Activated T-cell treated with anti-CD3 and anti-CD28 coated beads for 1 hour (primary cell): ENCODE measurements around the gene TSEN15.
"Not testable (repeated sequence)": the region's sequence is repeated elsewhere in the genome, so short reads cannot be mapped to it uniquely, and the experiment has no call there.

Experiments used
- DNase-seq: peaks from one replicate; pipeline ENCODE4 v3.0.0-alpha.2; 2020; ENCODE audit warnings: low read depth

Gene TSEN15

DNA sequence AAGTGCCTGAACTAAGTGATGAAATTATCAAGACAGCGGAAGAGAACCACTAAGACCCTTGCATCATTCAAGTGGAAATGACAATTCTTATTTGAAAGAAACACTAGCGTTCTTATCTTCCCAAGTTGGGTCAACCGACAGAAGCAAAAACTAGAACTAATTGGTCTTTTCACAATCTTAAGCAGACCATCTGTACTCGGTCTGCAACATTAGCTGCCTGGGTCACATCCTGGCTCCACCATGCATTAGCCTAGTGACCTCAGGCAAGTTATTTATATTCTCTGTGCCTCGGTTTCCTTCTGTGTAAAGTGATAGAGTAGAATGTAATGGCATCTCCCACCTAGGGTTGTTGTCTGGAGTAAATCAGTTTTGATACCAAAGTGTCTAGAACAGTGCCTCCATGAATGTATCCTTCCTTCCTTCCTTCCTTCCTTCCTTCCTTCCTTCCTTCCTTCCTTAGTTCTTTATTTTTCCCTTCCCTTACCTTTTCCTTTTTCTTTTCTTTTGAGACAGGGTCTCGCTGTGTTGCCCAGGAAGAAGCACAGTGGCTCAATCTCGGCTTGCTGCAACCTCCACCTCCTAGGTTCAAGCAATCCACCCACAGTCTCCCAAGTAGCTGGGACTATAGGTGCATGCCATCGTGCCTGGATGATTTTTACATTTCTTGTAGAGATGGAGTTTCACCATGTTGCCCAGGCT is 20.0 kb upstream of the TSEN15 start:
- no peak for DNase-seq

DNA sequence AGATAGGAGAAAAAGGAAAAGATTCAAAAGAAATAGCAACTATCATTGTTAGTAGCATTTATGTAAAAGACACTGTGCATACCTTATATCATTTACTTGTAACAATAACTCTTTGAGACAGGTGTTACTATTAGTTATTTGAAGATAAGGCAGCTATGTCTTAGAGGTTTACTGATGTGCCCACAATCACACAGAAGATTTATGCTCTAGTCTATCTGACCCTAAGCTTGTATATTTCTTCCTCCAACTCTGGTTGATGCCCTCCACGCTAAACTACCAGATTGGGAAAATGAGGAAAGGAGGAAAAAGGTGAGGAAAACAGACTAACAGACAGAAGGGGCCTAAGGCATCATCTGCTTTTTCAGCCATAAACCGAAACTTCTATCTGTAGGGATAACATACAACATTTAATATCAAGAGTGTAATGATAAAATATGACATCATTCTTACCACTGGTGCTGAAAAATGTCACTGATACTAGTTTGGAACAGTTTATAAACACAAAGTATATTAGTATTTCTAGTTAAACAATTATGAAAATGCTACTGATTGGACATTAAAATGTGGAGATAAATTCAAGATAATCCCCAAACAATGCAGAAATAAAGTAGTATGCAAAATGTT is 19.1 kb upstream of the TSEN15 start:
- DNase-seq, result no peak

DNA sequence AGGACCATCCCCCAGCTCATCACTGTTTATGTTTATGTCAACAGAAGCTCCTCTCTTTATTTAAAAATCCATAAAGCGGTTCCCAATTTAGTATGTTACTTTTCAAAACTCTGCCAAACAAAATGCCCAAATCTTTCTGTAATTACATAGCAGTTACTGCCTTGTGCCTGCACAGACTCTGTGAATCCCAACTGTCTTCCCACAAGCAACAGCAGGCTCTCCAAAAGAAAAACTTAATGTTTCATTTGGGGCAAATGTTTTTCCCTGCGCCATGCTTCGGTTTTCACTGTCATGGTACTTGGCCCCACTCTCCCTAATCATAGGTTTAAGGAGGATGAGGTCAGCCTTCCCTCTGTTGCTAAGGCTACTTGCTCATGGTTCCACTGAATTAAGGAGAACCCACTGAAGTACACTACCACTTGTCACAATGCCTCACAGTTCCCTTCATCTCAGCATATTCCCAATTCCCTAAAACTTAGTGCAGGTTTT is 18.6 kb upstream of the TSEN15 start:
- no peak for DNase-seq

DNA sequence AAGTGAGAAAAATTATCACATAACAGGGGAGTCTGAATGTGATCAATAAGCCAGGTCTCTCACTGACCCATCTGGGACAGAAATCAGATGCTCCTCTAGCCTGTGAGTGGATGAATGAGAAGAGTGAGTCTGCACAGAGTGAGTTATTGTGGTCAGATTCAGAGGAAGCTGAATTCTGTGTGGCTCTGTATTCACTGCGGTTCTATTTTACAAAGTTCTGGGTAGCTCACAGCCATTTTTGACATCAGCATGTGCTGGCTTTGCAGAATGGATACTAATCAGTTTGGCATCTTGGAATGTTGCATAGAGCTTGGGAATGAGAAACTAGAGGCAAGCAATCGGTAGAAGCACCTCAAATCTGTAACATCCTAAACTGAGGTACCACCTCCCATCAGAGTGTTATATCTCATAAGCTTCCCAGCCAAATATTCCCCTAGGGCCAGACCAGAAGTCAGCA is 17.8 kb upstream of the TSEN15 start:
- no peak for DNase-seq

DNA sequence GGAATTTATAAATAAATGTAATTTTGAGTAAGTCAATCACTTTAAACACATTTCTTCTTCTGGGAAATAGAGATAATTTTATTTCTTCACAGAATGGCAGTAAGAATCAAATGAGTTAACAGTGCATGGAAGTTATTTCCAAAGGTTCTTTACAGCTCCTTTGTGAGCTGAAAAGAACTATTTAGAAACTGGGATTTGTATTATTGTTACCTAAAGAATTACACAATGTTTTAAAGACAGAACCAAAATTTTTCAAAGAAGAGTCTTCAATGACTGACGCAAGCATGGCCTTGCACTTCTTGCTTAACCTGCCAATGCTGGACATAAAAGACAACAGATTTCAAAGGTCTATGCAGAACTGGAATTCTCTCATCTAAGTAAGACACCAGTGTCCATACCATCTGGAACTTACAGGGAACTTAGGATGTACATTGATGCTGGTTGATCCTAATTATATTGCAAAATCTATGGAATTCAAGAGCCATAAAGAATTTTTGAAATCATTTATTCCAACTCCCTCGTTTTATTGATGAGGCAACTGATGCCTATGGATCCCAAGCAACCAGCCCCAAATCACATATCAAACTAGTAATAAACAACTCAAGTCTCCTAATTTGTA is 16.7 kb upstream of the TSEN15 start:
- DNase-seq, result no peak

DNA sequence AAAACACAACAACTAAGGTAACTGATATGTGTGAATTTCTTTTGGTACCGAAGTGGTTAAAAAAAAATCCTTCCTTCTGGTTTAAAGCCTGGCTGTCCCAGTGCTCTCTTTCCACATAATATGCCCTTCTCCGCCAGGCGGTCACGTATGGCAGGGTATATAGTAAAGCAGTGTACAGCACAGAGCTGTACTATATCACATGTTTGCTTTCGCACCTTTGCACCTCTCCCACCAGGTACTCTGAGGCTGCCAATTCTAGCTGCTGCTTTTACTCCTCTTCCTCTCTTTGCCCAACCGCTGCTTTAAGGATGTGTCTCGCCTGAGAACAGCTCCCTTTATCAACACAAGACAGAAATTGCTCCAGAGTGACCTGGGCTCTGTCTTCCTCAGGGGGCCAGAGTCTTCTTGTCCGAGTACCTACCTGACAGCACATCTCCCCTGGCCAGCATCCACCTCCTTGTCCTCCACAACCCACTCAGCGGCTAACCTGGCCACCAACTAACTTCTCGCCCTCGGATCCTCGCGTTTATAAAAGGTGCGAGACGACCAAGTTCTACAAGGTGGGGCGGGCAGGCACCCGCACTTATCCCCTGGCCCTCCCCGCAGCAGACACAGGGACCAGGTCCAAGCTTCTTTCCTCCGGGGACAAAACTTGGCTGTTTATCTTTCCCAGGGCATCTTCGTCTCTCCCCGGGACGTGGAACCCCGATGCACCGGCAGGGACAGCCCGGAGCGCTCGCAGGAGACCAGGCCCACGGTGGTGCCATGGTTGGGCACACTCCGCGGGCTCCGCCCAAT is 15.6 kb upstream of the TSEN15 start:
- no peak for DNase-seq

DNA sequence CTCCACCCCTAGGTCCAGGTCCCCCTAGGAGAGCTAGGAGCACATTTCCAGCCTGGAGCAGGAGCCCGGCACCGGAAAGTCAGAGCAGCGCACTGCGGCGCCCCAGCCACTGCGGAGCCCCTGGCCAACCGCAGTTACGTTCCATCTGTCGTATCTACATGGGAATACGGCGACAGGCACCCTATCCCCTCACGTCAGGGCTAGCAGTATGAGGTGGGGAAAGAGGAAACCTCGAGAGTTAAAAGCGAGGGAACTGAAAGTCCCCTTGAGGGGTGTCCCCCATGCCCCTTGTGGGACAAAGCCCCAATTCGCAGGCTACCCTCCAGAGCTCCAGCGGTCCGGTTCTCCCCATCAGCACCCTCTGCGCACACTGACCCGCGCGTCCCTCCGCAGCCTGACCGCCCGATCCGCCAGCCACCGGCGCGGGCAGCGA is 15.0 kb upstream of the TSEN15 start:
- DNase-seq, result no peak

DNA sequence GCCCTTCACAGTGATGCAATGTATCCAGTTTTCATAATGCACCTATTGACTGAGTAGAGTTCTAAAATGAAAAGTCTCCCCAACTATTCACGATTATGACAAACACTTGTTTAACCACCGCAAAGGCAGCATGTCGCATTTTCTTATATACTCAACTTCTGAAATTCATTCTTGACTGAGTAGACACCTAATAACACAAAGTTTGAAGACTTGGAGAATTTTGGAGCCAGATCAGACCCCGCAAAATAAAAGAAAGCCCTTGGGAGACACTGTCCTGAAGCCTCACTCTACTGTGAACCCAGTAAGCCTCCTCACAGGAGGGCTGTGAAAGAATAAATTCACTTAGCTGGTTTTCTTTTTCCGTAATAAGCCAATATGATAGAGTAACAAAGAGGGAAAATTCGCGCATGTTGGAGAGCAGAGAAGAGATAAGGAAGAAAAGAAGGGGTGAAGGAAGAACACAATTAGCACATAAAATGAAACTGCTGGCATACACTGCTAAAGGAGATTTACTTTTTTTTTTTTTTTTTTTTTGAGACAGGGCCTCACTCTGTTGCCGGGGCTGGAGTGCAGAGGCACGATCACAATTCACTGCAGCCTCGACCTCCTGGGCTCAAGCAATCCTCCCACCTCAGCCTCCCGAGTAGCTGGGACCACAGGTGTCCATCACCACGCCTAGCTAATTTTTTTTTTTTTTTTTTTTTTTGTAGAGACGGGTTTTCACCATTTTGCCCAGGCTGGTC is 13.5 kb upstream of the TSEN15 start:
- DNase-seq, result no peak

DNA sequence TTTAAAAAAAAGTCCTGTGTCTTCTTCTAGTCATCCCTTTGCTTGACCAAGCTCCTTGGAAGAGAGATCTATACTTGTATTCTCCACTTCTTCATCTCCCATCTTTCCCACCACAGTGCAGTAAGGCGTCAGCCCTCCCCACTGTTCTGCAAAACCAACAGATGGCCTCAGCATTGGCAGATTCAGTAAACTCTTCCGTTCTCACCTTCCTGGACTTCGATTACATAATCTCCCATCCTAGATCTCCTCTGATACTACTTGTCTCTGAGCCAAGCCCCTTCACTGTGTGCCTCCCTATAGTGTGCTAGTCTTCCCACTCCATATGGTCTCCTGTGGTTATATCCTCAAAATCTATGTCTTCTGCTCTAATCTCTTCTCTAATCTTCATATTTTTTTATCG is 12.4 kb upstream of the TSEN15 start:
- no peak for DNase-seq

DNA sequence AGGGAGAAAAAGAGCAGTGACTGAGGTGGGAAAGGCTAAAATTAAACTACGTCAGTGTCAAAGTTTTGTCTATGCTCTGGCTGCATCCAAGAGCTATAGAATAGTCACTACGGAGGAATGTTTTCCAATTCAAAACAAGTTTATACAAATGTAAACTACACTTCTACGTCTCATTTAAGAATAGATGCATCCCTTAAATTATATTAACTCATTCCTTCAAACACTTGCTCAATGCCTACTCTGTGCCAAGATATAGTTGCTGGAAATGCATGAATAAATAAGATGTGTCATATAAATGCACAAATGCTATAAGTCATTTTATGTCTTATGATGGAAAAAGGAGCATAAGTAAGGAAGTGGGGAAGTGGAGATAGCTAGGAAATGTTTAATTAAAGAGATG is 9.8 kb upstream of the TSEN15 start:
- no peak for DNase-seq

DNA sequence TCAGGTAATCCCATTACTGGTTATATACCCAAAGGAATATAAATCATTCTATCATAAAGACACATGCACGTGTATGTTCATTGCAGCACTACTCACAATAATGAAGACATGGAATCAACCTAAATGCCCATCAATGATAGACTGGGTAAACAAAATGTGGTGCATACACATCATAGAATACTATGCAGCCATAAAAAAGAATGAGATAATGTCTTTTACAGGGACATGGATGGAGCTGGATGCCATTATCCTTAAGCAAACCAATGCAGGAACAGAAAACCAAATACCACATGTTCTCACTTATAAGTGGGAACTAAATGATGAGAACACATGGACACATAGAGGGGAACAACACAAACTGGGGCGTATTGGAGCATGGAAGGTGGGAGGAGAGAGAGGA is 8.2 kb upstream of the TSEN15 start:
- DNase-seq, result not testable (repeated sequence)

DNA sequence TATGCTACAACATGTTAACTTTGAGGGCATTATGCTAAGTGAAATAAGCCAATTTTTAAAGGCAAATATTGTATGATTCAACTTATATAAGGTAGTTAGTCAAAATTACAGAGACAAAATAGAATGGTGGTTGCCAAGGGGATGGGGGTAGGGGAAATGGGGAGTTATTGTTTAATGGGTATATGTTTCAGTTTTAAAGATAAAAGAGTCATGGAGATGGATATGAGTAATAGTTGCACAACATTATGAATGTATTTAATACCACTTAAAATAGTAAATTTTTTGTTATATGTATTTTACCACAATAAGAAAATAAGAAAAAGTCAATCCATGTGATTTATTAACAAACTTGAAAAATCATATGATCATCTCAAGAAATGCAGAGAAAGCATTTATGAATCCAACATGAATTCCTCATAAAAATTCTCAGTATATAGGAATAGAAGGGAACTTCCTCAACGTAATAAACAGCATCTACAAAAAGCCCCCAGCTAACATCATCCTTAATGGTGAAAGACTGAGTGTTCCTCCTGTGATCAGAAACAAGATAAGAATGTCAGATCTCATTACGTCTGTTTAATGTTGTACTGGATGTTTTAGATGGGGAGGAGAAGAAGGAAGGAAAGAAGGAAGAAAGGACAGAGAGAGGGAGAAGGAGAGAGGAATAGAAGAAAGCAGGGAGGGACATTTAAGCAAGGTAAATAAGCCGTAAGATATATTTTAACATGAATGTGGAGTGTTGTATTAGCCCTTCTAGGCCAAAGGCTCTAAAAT is 6.7 kb upstream of the TSEN15 start:
- DNase-seq, result no peak

DNA sequence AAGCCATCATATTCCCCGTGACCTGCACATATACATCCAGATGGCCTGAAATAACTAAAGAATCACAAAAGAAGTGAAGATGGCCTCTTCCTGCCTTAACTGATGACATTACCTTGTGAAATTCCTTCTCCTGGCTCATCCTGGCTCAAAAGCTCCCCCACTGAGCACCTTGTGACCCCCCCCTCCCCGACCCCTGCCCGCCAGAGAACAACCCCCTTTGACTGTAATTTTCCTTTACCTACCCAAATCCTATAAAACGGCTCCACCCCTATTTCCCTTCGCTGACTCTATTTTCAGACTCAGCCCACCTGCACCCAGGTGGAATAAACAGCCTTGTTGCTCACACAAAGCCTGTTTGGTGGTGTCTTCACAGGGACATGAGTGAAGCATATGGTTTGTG is 4.0 kb upstream of the TSEN15 start:
- DNase-seq, result not testable (repeated sequence)

DNA sequence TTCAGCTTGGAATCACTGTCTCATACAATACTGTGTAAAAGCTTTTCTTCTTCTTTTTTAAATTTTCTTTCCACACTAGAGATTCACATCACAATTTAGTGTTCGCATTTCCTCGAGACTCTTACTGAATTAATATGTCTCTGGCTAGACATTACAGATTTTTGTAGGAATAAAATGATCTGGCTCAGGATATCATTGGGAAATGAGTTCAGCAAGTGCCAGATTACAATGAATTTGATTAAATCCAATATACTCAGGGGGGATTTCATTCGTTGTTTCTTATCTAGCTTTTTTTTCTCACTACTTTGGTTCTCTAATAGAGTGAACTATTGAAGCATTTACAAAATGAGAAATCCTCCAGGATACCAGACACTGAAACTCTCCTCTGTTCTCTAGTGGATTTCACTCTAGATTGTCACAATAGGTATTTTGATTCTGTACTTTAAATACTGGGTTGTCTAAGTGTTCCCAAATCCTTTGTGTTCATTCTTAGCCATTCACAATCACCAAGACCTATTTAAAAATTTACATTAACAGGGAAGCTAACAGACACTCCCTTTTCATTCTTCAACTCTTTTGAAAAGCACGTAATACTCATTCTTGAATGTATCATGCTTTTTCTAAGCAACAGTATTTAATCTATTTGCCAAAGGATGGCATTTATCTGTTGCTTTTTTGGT is 2.8 kb upstream of the TSEN15 start:
- no peak for DNase-seq

DNA sequence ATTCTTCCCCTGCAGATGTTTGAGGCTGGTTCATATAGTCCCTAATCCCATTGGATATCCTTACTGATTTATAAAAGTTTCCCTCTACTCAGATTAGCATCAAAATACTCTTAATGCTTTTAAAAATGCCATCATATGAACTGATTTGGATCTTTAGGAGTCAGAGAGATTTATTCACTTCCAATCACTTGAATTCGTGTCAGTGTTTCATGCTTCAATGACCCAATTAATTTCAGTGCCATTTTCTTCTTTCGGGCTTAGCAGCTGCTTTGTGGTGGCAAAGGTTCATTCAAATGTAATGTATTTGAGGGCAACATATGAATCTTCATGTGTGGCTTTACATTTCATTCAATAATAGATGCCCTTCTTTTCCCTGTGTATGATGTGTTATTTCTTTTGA is 2.2 kb upstream of the TSEN15 start:
- no peak for DNase-seq

DNA sequence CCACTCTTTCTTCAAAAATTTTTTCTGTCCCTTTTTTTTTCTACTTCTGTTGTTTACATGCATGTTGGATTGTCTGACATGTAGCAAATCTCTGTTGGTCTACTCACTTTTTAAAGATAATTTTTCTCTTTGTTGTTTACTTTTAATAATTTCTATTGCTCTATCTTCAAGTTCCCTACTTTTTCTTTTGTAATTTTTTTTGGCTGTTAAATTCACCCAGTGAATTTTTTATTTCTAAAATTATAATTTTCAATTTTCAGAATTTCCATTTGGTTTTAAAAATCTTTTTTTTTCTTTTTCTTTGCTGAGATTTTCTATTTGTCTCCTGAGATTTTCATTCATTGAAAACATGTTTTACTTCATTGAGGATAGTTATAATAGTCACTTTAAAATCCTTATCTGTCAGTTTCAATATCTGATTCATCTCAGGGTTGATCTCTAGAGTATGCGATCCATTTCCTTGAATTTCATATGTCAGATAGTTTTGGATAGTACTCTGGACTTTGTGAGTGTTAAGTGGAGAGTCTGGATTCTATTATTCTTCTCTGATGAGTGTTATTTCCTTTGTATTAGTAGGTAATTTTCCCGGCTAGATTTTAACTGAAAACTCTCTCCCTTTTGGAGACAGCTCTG is 1.6 kb upstream of the TSEN15 start:
- no peak for DNase-seq

DNA sequence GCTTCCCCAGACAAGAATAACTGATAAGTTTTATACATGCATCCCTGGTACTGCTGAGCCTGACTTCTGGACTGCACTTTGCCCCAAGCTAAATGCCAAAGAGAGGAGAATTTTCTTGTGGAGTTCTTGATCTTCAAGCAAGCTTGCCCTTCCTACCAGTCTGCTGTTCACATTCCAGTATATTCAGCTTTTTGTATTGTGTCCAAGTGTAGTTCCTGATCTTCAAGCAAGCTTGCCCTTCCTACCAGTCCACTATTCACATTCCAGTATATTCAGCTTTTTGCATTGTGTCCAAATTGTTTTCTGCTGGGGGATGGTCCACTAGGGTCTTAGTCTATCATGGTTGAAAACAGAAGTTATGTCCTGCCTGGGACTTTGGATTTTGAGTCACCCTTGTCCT is 894 bp upstream of the TSEN15 start:
- no peak for DNase-seq

DNA sequence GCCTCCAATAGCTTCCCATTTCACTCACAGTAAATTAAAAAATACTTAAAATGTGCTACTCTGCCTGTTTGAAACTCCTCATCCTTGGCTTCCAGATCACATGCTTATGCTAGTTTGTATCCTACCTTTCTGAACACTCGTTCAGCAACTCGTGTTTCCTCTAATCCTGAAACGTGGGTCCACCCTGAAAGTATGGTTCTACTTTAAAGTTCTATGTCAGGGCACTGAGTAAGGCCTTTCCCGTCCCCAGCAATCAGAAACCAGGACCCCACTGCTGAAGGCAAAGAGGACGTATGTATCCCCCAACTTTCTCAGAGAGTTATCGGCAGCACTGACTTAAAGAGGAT is 419 bp upstream of the TSEN15 start:
- DNase-seq, result no peak

DNA sequence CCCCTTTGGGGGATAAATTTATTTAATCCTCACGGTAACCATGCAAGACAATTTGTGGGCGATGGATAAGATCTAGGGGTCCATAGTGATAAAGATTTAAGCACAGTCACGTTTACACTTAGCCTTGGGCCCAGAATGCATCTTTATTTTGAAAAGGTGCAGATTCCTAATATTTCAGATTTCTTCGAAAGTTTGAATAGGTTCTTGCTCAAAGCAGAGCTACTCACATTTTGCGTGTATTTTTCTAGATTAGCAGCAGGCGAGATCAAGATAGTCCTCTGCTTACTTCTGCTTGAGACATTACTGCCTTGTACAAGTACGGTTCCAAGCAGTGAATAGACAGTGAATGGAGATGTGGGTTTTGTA is 647 bp downstream of the TSEN15 start:
- no peak for DNase-seq

DNA sequence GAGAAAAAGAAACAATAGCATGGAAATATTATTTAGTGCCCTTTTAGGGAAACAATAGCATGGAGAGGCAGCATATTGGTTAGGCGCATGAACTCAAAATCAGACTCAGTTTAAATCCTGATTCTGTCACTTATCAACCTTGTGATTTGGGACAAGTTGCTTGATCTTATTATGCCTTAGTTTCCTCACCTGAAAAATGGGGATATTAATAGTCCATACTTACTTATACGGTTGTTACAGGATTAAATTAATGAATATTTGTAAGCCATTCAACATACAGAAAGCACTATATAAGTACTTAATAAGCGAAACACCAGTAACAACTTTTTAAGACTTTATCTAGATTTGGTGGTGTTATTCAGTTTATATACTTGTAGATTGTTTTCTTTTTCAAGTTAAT is 1.2 kb downstream of the TSEN15 start:
- no peak for DNase-seq
